K562 (cell line): ENCODE data around the gene GRIA1. TPM values are rescaled to one million over a fixed set of nuclear protein-coding genes. Genes with fewer than 3 reads are reported as not detected.

Source experiments
- EGR1 ChIP-seq: fragments of 450-650 bp; conservative IDR thresholded peaks from 2 replicates; pipeline ENCODE4 v1.6.1; 2017; ENCODE audit warnings: mild to moderate bottlenecking
- EP300 ChIP-seq: IDR thresholded peaks from 2 replicates; pipeline ENCODE4 v1.6.1; 2012; ENCODE audit warnings: low read length, improper control_type of control experiment
- GATA2 ChIP-seq: sonication (generic); formaldehyde crosslinking; IDR thresholded peaks from 2 replicates; pipeline ENCODE4 v1.4.0; 2020; ENCODE audit warnings: mild to moderate bottlenecking, missing genetic modification reagents
- GATAD2A ChIP-seq: fragments of 450-650 bp; IDR thresholded peaks from 2 replicates; pipeline ENCODE4 v1.6.1; 2017
- MIER1 ChIP-seq: fragments of 450-650 bp; IDR thresholded peaks from 2 replicates; pipeline ENCODE4 v1.6.1; 2016; ENCODE audit warnings: antibody characterized with exemption, mild to moderate bottlenecking, low read depth
- NR2C1 ChIP-seq, 2 experiments: fragments of 450-650 bp; IDR thresholded peaks; 2 replicates each; pipeline ENCODE4 v1.6.1; 2017; ENCODE audit warnings: mild to moderate bottlenecking in 2 of 2, antibody characterized with exemption in 1 of 2, inconsistent platforms in 1 of 2, missing compliant biosample characterization in 1 of 2, missing genetic modification characterization in 1 of 2
- PHB2 ChIP-seq: fragments of 450-650 bp; IDR thresholded peaks from 2 replicates; pipeline ENCODE4 v1.6.1; 2017; ENCODE audit warnings: low read depth
- PML ChIP-seq: IDR thresholded peaks from 2 replicates; pipeline ENCODE4 v1.6.1; 2012; ENCODE audit warnings: low read length, inconsistent platforms
- POLR2AphosphoS2 ChIP-seq: IDR thresholded peaks from 2 replicates; pipeline ENCODE4 v1.6.1; 2012; ENCODE audit warnings: low read length, improper control_type of control experiment
- POLR2AphosphoS5 ChIP-seq: IDR thresholded peaks from 2 replicates; pipeline ENCODE4 v1.6.1; 2011; ENCODE audit warnings: mild to moderate bottlenecking, low read depth, low read length, moderate library complexity; ENCODE audit not compliant: control insufficient read depth, insufficient read depth
- RCOR1 ChIP-seq, 2 experiments: IDR thresholded peaks; 2 replicates each; pipeline ENCODE4 v1.6.1; 2012; ENCODE audit warnings: low read depth in 2 of 2, low read length in 2 of 2, borderline replicate concordance in 1 of 2, improper control_type of control experiment in 1 of 2
- SOX6 ChIP-seq: fragments of 450-650 bp; IDR thresholded peaks from 2 replicates; pipeline ENCODE4 v1.6.1; 2014; ENCODE audit warnings: mild to moderate bottlenecking
- TCF3 ChIP-seq: sonication (generic); formaldehyde crosslinking; IDR thresholded peaks from 2 replicates; pipeline ENCODE4 v1.4.0; 2020; ENCODE audit warnings: mild to moderate bottlenecking, missing genetic modification reagents
- ZBTB7A ChIP-seq: IDR thresholded peaks from 2 replicates; pipeline ENCODE4 v1.6.1; 2011; ENCODE audit warnings: low read depth, mild to moderate bottlenecking, low read length, moderate library complexity, borderline replicate concordance; ENCODE audit not compliant: control insufficient read depth
- ZMIZ1 ChIP-seq, 2 experiments: fragments of 150-350 bp in 1 of 2; IDR thresholded peaks; 2 replicates each; pipeline ENCODE4 v1.6.1; 2012 to 2016; ENCODE audit warnings: low read depth in 2 of 2, low read length in 2 of 2, mild to moderate bottlenecking in 1 of 2, moderate library complexity in 1 of 2
- ZNF197 ChIP-seq: fragments of 200-800 bp; sonication (Bioruptor generic); IDR thresholded peaks from 2 replicates; pipeline ENCODE4 v1.6.1; 2016; ENCODE audit warnings: low read depth, missing genetic modification characterization, missing compliant biosample characterization
- ZNF384 ChIP-seq: IDR thresholded peaks from 2 replicates; pipeline ENCODE4 v1.6.1; 2012; ENCODE audit warnings: low read depth, low read length, improper control_type of control experiment
- polyA plus RNA-seq, 8 experiments: library from polyadenylated mRNA; depleted of rRNA in 4 of 8; stranded (reverse) in 5 of 8; unstranded in 3 of 8; fragments of >200 nt; fragmentation: Nextera tagmentation in 2 of 8; fragmentation: Illumina TruSeq in 1 of 8; extraction: Ambion mirVana in 2 of 8; extraction: Trizol in 1 of 8; gene quantifications; 2 replicates each; pipeline versions ENCODE4 v1.2.1 to v1.2.3, GENCODE V29; 2011 to 2014; ENCODE audit warnings: inconsistent platforms in 1 of 8, missing spikeins in 1 of 8
- total RNA-seq, 7 experiments: library from RNA; depleted of rRNA in 6 of 7; stranded (reverse); fragments of >200 nt in 6 of 7; fragmentation: Illumina TruSeq in 2 of 7; extraction: Trizol in 2 of 7; gene quantifications; 2 replicates each; pipeline versions ENCODE4 v1.2.1 to v1.2.3, GENCODE V29; 2011 to 2021; ENCODE audit warnings: low replicate concordance in 1 of 7
- TF ChIP-seq, protein P1 (sequence below): fragments of 250-450 bp; sonication (Bioruptor Pico); IDR thresholded peaks from 2 replicates; pipeline ENCODE4 v1.4.0; 2020; ENCODE audit warnings: borderline replicate concordance
- TF ChIP-seq, protein P2 (sequence below): fragments of 450-650 bp; IDR thresholded peaks from 2 replicates; pipeline ENCODE4 v1.6.1; 2018; ENCODE audit not compliant: partially characterized antibody

Gene GRIA1
- total and polyA plus RNA-seq, 9 of the 15 experiments (the other 6 are each of a cell fraction or from before 2014, with no cell fraction given) = not detected

DNA sequence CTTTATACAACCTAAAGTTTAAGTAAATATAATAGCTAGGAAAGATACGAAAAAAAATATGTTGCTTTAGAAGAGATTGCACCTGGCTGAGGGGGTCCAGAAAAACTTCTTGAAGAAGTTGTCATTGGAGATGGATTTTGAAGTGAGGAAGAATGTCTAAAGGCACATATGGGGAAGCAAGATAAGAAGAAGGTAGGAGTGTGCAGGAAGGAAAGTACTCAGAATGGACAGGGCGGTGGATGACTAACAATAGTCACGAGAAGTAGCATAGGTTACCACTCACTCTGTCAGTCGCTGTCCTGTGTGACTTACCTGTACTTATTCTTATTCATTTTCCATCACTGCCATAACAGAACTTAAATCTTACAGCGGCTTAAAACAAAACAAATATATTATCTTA, 251.6 kb downstream of the GRIA1 start (continued):
- TF ChIP-seq ZBTB7A = no peak
- no peak for TF ChIP-seq ZNF197 (CRISPR knock-in tag)
- TF ChIP-seq ZNF384 = no peak
- TF ChIP-seq PHB2 = peak; percentile 85
- TF ChIP-seq, protein P1, sequence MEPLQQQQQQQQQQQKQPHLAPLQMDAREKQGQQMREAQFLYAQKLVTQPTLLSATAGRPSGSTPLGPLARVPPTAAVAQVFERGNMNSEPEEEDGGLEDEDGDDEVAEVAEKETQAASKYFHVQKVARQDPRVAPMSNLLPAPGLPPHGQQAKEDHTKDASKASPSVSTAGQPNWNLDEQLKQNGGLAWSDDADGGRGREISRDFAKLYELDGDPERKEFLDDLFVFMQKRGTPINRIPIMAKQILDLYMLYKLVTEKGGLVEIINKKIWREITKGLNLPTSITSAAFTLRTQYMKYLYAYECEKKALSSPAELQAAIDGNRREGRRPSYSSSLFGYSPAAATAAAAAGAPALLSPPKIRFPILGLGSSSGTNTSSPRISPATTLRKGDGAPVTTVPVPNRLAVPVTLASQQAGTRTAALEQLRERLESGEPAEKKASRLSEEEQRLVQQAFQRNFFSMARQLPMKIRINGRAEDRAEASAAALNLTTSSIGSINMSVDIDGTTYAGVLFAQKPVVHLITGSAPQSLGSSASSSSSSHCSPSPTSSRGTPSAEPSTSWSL (CRISPR knock-in tag) = no peak
- TF ChIP-seq, protein P2, sequence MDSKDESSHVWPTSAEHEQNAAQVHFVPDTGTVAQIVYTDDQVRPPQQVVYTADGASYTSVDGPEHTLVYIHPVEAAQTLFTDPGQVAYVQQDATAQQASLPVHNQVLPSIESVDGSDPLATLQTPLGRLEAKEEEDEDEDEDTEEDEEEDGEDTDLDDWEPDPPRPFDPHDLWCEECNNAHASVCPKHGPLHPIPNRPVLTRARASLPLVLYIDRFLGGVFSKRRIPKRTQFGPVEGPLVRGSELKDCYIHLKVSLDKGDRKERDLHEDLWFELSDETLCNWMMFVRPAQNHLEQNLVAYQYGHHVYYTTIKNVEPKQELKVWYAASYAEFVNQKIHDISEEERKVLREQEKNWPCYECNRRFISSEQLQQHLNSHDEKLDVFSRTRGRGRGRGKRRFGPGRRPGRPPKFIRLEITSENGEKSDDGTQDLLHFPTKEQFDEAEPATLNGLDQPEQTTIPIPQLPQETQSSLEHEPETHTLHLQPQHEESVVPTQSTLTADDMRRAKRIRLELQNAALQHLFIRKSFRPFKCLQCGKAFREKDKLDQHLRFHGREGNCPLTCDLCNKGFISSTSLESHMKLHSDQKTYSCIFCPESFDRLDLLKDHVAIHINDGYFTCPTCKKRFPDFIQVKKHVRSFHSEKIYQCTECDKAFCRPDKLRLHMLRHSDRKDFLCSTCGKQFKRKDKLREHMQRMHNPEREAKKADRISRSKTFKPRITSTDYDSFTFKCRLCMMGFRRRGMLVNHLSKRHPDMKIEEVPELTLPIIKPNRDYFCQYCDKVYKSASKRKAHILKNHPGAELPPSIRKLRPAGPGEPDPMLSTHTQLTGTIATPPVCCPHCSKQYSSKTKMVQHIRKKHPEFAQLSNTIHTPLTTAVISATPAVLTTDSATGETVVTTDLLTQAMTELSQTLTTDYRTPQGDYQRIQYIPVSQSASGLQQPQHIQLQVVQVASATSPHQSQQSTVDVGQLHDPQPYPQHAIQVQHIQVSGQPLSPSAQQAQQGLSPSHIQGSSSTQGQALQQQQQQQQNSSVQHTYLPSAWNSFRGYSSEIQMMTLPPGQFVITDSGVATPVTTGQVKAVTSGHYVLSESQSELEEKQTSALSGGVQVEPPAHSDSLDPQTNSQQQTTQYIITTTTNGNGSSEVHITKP = peak; percentile 37
- TF ChIP-seq POLR2AphosphoS5 = peak; percentile 44; the same call in 1 of the 2 replicates
- peak; percentile 79 for TF ChIP-seq PML
- TF ChIP-seq EGR1 = peak; percentile 46
- peak in 1 of 2 experiments; percentile 71; a peak in 1 of 4 replicates for TF ChIP-seq ZMIZ1 (IDR thresholded peaks at IDR 0.05; ENCODE audit: low read depth in 2 of 2, low read length in 2 of 2)
- peak; percentile 76; the same call in 1 of the 2 replicates for TF ChIP-seq GATAD2A
- no peak for TF ChIP-seq POLR2AphosphoS2
- peak; percentile 84 for TF ChIP-seq TCF3 (CRISPR knock-in tag)
- TF ChIP-seq RCOR1 (IDR thresholded peaks at IDR 0.05; ENCODE audit: borderline replicate concordance in 1 of 2, low read depth in 2 of 2, low read length in 2 of 2) = peak in 1 of 2 experiments; percentile 71; a peak in 2 of 4 replicates
- TF ChIP-seq NR2C1 (IDR thresholded peaks at IDR 0.05) = 0 out of 2 replicates have a peak, but pooled peaks have one; percentile 6
- TF ChIP-seq NR2C1 (tag; IDR thresholded peaks at IDR 0.05) = no peak
- peak; percentile 81 for TF ChIP-seq EP300
- no peak for TF ChIP-seq MIER1
- peak; percentile 88 for TF ChIP-seq SOX6
- TF ChIP-seq GATA2 = 0 out of 2 replicates have a peak, but pooled peaks have one; percentile 11
